DMS53 (cell line): Measurements from ENCODE around the gene CFAP20.

Source experiments
- DNase-seq: peaks from one replicate; lab custom pipeline; 2025; lab: John Stamatoyannopoulos, UW

Gene CFAP20

GRCh38 chr16:58124601-58124915 is 4.6 kb downstream of the CFAP20 start:
- no peak for DNase-seq

DNA sequence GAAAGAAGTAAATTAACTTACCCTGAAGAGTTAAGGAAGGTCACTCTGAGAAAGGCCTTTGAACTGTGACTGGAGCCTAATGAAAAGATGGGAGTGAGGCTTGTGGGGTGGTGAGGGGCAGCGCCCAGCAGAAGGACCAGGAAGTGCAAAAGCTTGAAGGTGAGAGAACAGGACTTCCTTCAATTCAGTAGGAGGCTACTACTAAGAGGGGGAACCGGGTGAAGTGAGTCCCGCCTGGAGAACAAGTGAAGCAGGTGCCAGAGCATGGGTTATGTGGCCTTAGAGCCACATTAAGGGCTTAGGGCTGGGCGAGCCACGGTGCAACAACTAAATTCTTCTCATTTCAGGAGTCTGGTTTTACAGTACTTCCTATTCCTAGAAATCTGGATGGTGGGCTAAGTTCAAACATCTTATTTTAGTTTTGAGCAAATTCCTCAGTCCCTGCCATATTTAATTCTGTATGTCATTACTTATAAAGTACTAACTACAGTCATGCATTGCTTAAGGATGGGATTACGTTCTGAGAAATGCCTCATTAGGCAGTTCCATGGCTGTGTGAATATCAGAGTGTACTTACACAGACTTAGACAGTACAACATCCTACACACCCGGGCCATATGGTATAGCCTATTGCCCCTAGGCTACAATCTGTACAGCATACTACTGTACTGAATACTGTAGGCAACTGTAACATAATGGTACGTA is 5.1 kb downstream of the CFAP20 start:
- no peak for DNase-seq

GRCh38 chr16:58121132-58121531 is 8.0 kb downstream of the CFAP20 start:
- no peak for DNase-seq

- DNase-seq: no peak
These were observed 8.9 kb downstream of the CFAP20 start for GRCh38 chr16:58120234-58120633.

GRCh38 chr16:58119509-58119845 is 9.7 kb downstream of the CFAP20 start:
- DNase-seq: no peak

DNA sequence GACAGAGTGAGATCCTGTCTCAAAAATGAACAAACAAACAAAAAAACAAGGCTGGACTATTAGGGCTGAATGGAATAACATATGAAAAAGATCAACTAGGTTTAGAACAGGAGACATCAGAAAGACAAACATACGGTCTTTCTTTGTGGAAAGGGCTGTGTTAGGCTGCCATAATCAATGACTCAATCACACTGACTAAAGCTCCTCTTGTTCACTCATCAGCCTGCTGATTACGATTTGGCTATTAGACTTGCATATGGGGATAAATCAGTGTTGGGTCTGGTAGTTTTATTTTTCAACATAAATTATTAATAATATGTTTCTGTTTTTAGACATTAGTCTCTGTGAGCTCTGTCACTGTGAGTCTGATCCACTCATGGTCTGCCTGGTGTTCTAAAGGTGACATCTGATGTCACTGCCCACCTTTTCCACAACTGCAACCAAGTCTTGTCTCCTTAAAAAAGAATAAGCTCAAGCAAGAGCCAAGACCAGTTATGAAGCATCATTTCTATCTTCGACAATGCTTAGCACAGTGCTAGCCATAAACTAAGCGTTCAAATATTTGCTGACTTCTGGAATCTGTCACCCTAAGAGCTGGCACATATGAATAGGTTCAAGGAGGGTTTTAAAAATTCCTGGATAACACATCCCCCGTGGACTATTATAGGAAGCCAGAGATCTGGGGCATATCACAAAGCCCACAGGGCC is 10.2 kb downstream of the CFAP20 start:
- no peak for DNase-seq

GRCh38 chr16:58116529-58116928 is 12.7 kb downstream of the CFAP20 start:
- no peak for DNase-seq

- no peak for DNase-seq
These were observed 13.1 kb downstream of the CFAP20 start for GRCh38 chr16:58116081-58116480.

DNA sequence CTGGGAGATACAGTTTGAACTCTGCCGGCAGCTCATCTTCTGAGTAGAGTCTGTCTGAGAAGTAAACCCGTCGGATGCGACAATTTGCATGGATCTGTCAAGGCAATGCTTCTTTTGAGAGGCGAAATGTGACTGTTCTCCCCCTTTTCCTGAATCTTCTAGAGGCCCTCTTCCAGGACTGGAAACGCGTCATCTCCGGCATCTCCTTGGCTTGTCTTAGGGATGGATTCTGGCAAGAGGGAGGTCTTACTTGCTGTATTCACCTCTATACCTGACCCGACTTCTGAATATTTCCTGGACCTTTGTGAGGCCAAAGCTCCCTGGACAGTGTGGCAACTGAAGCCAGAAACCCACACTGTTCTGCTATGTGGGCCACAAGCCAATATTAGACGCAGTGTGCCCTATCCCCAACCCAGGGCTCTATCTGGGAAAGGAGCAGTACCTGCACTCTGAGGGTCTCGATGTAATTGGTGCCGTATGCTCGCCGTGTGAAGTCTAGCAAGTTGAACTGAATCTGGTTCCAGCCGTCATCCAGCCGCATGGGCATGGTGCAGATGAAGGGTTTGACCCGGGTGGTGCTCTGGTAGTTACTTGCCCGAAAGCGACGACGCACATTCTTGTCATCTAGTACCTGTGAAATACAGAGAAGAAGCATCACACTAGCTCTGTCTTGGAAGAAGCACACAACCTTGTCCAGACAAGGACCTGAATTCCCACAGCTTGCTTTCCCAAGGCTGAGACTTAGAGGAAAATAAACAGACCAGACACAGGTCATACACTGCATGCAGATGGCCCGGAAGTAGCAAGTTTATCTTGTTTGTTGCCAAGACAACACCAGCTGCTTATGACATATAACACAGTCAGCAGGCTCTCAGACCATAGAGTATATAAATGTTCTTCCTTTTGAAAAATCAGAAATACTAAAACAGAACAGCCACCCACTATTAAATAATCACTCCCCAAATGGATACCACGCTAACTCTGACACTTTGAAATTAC is 14.1 kb downstream of the CFAP20 start:
- peak; percentile 67 for DNase-seq

DNA sequence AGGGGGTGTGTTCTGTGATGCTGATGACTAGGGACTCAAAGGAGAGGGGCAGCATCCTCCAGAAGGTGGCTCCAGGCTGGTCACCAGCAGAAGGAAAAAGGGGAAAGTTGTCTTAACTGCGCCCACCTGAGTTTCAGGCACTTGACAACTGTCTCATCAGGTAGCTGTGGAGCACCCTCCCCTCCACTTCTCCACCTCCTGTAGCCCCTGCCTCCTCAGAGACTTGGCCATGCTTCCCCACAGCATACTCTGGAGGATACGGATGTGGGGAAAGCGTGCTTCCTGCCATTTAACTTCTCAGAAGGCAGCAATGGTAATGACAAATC is 17.9 kb downstream of the CFAP20 start:
- no peak for DNase-seq

DNA sequence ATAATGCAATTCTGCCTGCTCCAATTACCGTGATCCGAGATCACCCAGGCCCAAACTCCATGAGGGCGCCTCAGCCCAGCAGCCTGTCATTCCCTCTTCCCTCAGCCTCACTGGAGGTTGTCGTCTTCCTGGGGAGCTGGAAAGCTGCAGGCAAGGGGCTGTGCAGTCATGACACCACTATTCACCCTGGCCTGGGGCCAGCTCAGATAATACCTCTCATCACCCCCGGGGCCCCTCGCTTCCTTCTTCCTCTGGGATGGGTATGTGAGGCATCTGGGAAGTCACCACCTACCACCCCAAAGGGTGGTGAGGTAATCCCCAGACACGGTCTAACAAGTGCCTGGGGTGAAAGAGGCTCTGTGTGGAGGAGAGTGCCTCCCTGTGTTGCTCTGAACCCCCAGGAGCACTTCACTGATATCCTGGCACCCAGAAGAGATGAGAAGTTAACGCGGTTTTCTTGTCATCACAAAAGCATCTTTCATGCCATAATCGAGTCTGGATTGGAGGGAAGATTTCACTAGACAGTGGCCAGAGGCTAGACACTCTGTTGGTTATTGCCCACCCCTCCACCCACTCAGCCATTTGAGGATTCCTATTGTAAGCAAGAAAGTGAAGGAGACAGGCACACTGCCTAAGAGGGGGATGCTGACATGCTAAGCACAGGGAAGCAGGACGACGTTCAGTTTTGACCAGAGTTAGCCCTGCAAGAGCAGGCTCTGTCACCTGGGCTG is 18.4 kb downstream of the CFAP20 start:
- DNase-seq: no peak

DNA sequence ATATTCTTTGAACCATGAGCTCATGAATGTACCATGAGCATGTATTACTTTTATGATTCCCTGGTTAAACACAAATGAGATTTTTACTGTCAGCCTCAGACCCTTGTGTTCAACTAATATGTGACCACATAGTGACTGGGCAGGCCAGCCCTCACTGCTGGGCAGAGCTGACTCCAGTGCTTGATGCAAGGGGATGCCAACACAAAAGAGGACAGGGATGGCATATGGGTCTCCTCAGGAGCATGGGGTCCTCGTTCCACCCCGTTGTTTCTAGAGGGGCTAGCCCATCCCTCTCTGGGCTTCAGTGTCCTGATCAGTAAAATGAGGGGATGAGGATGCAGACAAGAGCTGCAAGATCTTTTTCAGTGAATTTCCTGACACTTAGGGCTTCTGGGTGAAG is 19.3 kb downstream of the CFAP20 start:
- no peak for DNase-seq

DNA sequence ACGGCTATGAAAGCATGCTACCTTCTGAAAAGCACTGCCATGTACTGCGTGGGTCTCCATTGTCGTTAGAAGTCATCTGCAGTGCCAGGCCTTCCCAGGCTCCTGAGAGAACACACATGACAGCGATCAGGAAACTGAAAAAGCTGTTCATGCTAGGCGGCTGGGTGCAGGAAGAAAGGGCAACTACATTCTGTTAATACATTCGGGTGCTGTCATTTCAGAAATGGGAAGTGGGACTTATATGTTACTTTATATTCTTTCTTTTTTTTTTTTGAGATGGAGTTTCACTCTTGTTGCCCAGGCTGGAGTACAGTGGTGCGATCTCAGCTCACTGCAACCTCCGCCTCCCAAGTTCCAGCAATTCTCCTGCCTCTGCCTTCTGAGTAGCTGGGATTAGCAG is 19.9 kb downstream of the CFAP20 start:
- DNase-seq: no peak

- no peak for DNase-seq
These were observed 21.5 kb downstream of the CFAP20 start for GRCh38 chr16:58107709-58108108.

GRCh38 chr16:58107228-58107627 is 22.0 kb downstream of the CFAP20 start:
- DNase-seq: no peak

GRCh38 chr16:58105631-58106030 is 23.6 kb downstream of the CFAP20 start:
- DNase-seq: no peak

DNA sequence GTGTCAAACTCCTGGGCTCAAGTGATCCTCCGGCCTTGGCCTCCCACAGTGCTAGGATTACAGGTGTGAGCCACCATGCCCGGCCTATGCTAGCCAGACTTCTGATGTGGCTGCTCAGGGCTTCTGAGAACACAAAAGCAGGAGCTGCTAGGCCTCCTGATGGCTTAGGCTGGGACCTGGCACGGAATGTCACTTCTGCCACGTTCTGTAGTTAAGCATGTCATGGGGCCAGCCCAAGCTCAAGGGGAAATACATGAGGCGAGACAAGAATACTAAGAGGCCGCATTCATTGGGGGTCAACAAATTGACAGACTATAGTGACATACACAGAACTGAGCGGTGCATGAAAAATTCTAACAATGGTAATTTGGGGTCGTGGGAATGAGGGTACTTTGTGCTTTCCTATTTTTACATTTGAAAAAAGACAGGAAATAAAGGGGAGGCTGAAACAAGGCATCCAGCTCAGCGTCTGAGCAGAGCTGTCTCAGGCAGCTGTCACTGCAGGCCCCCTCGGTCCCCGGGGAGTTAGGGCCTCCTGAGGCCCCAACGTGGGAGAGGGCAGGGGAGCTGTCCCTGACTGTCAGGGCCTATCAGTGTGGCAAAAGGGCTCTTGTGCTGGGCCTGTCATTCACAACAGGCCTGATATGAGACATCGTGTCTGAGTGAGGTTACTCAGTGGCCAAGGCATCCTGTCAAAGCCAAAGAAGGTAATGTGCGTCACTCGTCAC is 26.4 kb downstream of the CFAP20 start:
- DNase-seq: no peak

GRCh38 chr16:58099956-58100300 is 29.3 kb downstream of the CFAP20 start:
- no peak for DNase-seq

DNA sequence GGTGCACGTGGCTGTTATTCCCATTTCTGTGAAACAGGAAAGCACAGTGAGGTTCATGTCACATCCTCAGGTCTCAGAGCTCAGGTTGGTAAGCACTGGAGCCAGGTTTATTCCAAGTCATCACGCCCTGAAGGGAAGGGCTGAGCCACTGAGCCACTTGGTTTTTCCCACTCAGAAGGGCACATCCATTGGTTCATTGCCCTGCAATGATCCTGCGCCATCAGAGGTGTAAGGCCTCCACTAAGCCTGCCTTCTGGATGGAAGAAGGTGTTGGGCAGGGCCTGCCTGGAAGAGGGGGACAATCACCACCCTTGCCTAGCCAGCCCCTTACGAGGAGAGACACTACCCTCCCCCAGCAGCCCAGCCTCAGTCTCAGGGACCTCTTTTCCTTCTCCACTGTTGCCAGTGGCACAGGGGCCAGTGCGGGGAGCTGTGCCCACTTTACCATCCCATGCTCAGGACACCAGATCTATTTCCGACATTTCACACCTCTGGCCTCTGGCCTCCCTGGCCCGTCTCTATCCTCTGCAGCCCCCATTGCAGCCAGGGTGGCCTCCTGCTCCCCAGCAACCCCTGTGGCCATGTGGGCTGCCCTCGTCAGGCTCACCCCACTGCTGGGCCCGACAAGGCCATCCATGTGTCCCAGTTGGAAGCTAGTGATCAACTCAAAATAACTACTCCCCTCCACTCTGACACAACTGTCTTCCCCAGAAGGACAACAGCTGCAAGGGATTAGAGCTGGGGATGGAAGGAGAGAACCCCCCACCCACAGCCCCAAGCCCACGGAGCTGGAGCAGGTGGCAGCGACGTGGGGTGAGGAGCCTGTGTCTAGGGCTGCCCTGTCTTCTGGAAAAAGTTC is 29.9 kb downstream of the CFAP20 start:
- DNase-seq: no peak

DNA sequence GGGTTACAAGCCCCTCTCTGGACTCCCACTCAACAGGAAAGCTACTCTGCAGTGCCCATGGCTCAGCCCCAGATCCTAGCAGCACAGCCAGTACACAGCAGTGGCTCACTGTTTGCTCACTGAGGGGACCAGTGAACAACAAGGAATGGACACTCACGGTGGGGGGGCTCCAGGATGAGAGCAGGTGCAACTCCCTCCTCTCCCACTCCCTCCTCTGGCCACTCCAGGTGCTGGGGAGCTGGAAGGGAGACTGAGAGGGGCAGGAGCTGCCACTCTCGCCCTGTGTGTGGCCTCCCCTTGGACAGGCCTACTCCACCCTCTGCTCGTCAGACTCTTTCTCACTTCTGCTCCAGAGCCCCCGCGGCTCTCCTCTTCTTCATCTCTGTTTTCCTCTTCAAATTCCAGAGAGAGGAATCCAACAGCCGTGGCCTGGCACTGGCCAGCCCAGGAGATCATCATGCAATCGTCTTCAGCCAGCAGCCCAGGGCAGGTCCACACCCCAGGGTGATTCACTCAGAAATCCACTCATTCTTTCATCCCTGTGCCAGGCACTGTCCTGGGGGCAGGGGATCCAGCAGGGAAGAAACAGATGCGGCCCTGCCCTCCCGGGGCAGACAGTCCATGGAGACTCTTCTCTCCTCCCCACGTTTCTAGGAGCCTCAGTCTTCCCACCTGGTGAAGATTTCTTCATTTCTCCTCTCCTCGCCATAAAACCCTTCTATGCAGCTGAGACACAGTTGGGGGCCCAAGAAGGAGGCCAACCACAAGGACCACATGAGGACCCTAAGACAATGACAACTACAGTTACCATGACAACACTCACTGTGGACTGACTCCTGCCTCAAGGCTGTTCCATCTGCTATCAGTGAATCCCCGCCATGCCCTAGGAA is 30.7 kb downstream of the CFAP20 start:
- DNase-seq: no peak
